Measurements from ENCODE around the gene RBM43.

GRCh38 chr2:151269798-151270568, 8.3 kb upstream of the RBM43 start:
- TF ChIP-seq GATA2 (IDR thresholded peaks at IDR 0.05; ENCODE audit: low read depth, low read length) (no peak), GATA3 (IDR thresholded peaks at IDR 0.05; ENCODE audit: low read depth, low read length) (no peak)

Data from SH-SY5Y (cell line).